ENCODE measurements around the gene PSME3. TPM values are rescaled to one million over a fixed set of nuclear protein-coding genes. Genes with fewer than 3 reads are reported as not detected.

PSME3 gene
- total and polyA plus RNA-seq, 2 experiments from 2014 or later, result 93.5 to 178 TPM

DNA sequence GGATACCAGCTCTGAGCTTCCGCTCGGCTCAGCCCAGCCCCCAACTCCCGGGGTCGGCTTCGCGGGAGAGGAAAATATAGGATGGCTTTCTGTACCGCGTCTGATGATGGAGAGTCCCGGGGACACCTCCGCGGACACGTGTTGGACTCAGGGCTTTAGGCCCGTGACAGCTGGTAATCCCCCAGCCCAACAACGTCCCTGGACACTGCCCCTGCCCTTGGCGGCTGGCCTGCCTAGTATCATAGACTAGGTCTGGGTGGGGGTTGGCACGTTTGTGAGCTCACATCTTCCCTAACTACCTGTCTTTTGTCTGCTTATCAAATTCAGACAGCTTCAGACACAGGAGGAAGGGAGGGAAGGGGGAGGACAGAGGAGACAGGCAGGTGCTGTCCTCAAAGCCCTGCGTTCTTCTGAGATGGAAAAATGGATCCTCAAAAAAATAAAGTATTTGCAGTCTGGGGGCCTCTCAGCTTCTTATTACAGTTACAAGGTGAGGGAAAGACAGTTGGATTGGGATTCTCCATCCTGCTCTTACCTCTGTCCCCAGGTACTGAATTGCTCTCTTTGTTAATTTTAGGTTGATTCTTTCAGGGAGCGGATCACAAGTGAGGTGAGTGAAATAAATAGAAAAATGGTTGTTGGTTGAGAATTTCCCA is 698 bp downstream of the PSME3 start (continued):
- TF ChIP-seq, protein P1, sequence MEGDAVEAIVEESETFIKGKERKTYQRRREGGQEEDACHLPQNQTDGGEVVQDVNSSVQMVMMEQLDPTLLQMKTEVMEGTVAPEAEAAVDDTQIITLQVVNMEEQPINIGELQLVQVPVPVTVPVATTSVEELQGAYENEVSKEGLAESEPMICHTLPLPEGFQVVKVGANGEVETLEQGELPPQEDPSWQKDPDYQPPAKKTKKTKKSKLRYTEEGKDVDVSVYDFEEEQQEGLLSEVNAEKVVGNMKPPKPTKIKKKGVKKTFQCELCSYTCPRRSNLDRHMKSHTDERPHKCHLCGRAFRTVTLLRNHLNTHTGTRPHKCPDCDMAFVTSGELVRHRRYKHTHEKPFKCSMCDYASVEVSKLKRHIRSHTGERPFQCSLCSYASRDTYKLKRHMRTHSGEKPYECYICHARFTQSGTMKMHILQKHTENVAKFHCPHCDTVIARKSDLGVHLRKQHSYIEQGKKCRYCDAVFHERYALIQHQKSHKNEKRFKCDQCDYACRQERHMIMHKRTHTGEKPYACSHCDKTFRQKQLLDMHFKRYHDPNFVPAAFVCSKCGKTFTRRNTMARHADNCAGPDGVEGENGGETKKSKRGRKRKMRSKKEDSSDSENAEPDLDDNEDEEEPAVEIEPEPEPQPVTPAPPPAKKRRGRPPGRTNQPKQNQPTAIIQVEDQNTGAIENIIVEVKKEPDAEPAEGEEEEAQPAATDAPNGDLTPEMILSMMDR (conservative IDR thresholded peaks at IDR 0.05; ENCODE audit: low read depth in 2 of 2), result no peak
- TF ChIP-seq, protein P2, sequence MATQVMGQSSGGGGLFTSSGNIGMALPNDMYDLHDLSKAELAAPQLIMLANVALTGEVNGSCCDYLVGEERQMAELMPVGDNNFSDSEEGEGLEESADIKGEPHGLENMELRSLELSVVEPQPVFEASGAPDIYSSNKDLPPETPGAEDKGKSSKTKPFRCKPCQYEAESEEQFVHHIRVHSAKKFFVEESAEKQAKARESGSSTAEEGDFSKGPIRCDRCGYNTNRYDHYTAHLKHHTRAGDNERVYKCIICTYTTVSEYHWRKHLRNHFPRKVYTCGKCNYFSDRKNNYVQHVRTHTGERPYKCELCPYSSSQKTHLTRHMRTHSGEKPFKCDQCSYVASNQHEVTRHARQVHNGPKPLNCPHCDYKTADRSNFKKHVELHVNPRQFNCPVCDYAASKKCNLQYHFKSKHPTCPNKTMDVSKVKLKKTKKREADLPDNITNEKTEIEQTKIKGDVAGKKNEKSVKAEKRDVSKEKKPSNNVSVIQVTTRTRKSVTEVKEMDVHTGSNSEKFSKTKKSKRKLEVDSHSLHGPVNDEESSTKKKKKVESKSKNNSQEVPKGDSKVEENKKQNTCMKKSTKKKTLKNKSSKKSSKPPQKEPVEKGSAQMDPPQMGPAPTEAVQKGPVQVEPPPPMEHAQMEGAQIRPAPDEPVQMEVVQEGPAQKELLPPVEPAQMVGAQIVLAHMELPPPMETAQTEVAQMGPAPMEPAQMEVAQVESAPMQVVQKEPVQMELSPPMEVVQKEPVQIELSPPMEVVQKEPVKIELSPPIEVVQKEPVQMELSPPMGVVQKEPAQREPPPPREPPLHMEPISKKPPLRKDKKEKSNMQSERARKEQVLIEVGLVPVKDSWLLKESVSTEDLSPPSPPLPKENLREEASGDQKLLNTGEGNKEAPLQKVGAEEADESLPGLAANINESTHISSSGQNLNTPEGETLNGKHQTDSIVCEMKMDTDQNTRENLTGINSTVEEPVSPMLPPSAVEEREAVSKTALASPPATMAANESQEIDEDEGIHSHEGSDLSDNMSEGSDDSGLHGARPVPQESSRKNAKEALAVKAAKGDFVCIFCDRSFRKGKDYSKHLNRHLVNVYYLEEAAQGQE (IDR thresholded peaks at IDR 0.05; ENCODE audit: unreplicated experiment), result no peak
- no peak for TF ChIP-seq NANOG (IDR thresholded peaks at IDR 0.05; ENCODE audit: borderline replicate concordance)
- TF ChIP-seq STAT1 (IDR thresholded peaks at IDR 0.05; ENCODE audit: unreplicated experiment), result no peak
- TF ChIP-seq EZH2phosphoT487 (IDR thresholded peaks at IDR 0.05; ENCODE audit: unreplicated experiment), result no peak

DNA sequence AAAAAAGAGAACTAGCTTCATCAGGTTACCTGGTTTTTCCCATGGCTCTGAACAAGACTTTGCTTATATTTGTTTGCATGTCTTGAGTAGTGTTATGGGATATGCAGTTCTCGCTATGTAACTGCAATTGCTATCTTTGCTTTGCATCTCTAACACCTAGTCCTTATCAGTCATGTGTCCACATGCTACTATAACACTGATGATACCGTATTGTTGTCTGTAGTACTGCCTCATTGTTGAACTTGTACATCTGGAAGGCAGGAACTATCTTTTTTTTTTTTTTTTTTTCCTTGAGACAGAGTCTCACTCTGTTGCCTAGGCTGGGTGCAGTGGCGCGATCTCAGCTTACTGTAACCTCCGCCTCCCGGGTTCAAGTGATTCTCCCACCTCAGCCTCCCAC is 2.5 kb downstream of the PSME3 start:
- peaks cover 12% of the 10 kb centered on the region for H3F3A ChIP-seq (replicated peaks; ENCODE audit: low read depth)
- no peak overlapping the region for H3K27ac Mint-ChIP-seq
- peaks cover 11% of the 10 kb centered on the region for H3K27me3 Mint-ChIP-seq (ENCODE audit: insufficient read depth, low read depth, poor library complexity)
- H3K9me2 ChIP-seq (ENCODE audit: insufficient read depth), result no peaks in the 10 kb centered on the region
- H3K36me3 ChIP-seq (ENCODE audit: insufficient read depth), result peaks cover 52% of the 10 kb centered on the region
- peaks cover 5% of the 10 kb centered on the region; the same call in 1 of the 2 replicates for H3K4me1 ChIP-seq (ENCODE audit: insufficient read depth)
- no peak for DNase-seq (ENCODE audit: low spot score)
- H3K4me2 ChIP-seq, result no peak overlapping the region
- no peaks in the 10 kb centered on the region for H3K9me3 Mint-ChIP-seq
- peaks cover 16% of the 10 kb centered on the region for H3K4me1 Mint-ChIP-seq
- H3K79me2 ChIP-seq (replicated peaks; ENCODE audit: insufficient read depth), result peaks cover 30% of the 10 kb centered on the region
- no peak overlapping the region for H2AFZ ChIP-seq
- no peak overlapping the region for H3K4me3 ChIP-seq
- H3K27me3 ChIP-seq (ENCODE audit: insufficient read depth), result no peaks in the 10 kb centered on the region
- peaks cover 23% of the 10 kb centered on the region for H4K20me1 ChIP-seq (replicated peaks; ENCODE audit: insufficient read depth)
- no peak for ATAC-seq
- no peak overlapping the region for H3K4me3 Mint-ChIP-seq
- peaks cover 63% of the 10 kb centered on the region for H3K36me3 Mint-ChIP-seq (ENCODE audit: low read depth)
- H3K27ac ChIP-seq (ENCODE audit: low read depth), result no peak overlapping the region
- TF ChIP-seq CREB1 (CRISPR knock-in tag; IDR thresholded peaks at IDR 0.05; ENCODE audit: low read depth) (no peak), ZNF114 (CRISPR knock-in tag; IDR thresholded peaks at IDR 0.05) (no peak), EZH2phosphoT487 (IDR thresholded peaks at IDR 0.05; ENCODE audit: unreplicated experiment) (no peak), POLR2AphosphoS5 (IDR thresholded peaks at IDR 0.05; ENCODE audit: low read depth) (no peak), EZH2 (IDR thresholded peaks at IDR 0.05; ENCODE audit: low read depth, unreplicated experiment) (no peak)
- TF ChIP-seq, protein P3, sequence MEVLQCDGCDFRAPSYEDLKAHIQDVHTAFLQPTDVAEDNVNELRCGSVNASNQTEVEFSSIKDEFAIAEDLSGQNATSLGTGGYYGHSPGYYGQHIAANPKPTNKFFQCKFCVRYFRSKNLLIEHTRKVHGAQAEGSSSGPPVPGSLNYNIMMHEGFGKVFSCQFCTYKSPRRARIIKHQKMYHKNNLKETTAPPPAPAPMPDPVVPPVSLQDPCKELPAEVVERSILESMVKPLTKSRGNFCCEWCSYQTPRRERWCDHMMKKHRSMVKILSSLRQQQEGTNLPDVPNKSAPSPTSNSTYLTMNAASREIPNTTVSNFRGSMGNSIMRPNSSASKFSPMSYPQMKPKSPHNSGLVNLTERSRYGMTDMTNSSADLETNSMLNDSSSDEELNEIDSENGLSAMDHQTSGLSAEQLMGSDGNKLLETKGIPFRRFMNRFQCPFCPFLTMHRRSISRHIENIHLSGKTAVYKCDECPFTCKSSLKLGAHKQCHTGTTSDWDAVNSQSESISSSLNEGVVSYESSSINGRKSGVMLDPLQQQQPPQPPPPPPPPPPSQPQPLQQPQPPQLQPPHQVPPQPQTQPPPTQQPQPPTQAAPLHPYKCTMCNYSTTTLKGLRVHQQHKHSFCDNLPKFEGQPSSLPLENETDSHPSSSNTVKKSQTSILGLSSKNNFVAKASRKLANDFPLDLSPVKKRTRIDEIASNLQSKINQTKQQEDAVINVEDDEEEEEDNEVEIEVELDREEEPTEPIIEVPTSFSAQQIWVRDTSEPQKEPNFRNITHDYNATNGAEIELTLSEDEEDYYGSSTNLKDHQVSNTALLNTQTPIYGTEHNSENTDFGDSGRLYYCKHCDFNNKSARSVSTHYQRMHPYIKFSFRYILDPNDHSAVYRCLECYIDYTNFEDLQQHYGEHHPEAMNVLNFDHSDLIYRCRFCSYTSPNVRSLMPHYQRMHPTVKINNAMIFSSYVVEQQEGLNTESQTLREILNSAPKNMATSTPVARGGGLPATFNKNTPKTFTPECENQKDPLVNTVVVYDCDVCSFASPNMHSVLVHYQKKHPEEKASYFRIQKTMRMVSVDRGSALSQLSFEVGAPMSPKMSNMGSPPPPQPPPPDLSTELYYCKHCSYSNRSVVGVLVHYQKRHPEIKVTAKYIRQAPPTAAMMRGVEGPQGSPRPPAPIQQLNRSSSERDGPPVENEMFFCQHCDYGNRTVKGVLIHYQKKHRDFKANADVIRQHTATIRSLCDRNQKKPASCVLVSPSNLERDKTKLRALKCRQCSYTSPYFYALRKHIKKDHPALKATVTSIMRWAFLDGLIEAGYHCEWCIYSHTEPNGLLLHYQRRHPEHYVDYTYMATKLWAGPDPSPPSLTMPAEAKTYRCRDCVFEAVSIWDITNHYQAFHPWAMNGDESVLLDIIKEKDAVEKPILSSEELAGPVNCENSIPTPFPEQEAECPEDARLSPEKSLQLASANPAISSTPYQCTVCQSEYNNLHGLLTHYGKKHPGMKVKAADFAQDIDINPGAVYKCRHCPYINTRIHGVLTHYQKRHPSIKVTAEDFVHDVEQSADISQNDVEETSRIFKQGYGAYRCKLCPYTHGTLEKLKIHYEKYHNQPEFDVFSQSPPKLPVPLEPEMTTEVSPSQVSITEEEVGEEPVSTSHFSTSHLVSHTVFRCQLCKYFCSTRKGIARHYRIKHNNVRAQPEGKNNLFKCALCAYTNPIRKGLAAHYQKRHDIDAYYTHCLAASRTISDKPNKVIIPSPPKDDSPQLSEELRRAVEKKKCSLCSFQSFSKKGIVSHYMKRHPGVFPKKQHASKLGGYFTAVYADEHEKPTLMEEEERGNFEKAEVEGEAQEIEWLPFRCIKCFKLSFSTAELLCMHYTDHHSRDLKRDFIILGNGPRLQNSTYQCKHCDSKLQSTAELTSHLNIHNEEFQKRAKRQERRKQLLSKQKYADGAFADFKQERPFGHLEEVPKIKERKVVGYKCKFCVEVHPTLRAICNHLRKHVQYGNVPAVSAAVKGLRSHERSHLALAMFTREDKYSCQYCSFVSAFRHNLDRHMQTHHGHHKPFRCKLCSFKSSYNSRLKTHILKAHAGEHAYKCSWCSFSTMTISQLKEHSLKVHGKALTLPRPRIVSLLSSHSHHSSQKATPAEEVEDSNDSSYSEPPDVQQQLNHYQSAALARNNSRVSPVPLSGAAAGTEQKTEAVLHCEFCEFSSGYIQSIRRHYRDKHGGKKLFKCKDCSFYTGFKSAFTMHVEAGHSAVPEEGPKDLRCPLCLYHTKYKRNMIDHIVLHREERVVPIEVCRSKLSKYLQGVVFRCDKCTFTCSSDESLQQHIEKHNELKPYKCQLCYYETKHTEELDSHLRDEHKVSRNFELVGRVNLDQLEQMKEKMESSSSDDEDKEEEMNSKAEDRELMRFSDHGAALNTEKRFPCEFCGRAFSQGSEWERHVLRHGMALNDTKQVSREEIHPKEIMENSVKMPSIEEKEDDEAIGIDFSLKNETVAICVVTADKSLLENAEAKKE (CRISPR knock-in tag; IDR thresholded peaks at IDR 0.05), result no peak
- TF ChIP-seq, protein P1 (conservative IDR thresholded peaks at IDR 0.05; ENCODE audit: low read depth in 2 of 2), result no peak

Data from GM23338 (cell line).